ENCODE results near the gene TSPAN3. TPM values are rescaled to one million over a fixed set of nuclear protein-coding genes. Genes with fewer than 3 reads are reported as not detected.

TSPAN3 gene
- total RNA-seq, 3 donors from 2014 or later (not counting 1 experiment from before 2014, with no cell fraction given), result 18.7 to 37.4 (median 29.9) TPM

GRCh38 chr15:77020348-77021087, 50.4 kb downstream of the TSPAN3 start:
- DNase-seq, result no peak
- Mint-ChIP-seq H3K27me3 (ENCODE audit: low read depth in 2 of 2) (no peaks in the 10 kb centered on the region), H3K4me3 (peak overlapping the region; percentile 36), H3K27ac (peak overlapping the region; percentile 96 to 99), H3K4me1 (peaks cover 73 to 90% of the 10 kb centered on the region in 2 donors), H3K9me3 (no peaks in the 10 kb centered on the region), H3K36me3 (no peaks in the 10 kb centered on the region)
- WGBS (ENCODE audit: insufficient coverage), result 55% methylated on average over 5 of the region's 6 CpGs
- Histone ChIP-seq H3K4me1 (ENCODE audit: control insufficient read depth, insufficient read depth, low read length) (peaks cover 98% of the 10 kb centered on the region), H3K36me3 (ENCODE audit: control insufficient read depth, insufficient read depth, low read length) (peaks cover 58% of the 10 kb centered on the region), H3K27ac (ENCODE audit: low read length) (peak overlapping the region; percentile 83), H3K27me3 (ENCODE audit: control insufficient read depth, insufficient read depth, low read length) (no peaks in the 10 kb centered on the region), H3K4me3 (ENCODE audit: low read length) (no peak overlapping the region), H3K9me3 (ENCODE audit: control insufficient read depth, insufficient read depth, low read length) (no peaks in the 10 kb centered on the region)
- no peak for ATAC-seq
- no peak for TF ChIP-seq CTCF (IDR thresholded peaks at IDR 0.05)
- intact Hi-C loops (cut with micrococcal nuclease), result loop anchor here (5.0 kb wide), 4 partner anchors 33 to 522 kb away; no protein-coding TSS in a partner anchor

- no peaks in the 10 kb centered on the region for H3K9me3 Mint-ChIP-seq
- no peak for ATAC-seq
- no peaks in the 10 kb centered on the region for H3K27me3 ChIP-seq (ENCODE audit: control insufficient read depth, insufficient read depth, low read length)
- peaks cover 50% of the 10 kb centered on the region for H3K36me3 ChIP-seq (ENCODE audit: control insufficient read depth, insufficient read depth, low read length)
- peaks cover 100% of the 10 kb centered on the region for H3K4me1 ChIP-seq (ENCODE audit: control insufficient read depth, insufficient read depth, low read length)
- H3K27ac Mint-ChIP-seq, result peak overlapping the region; percentile 96 to 99
- H3K36me3 Mint-ChIP-seq, result no peaks in the 10 kb centered on the region
- peak in 1 of 2 donors; percentile 51 for DNase-seq
- intact Hi-C loops (cut with micrococcal nuclease), result loop anchor here (5.0 kb wide), 4 partner anchors 32 to 523 kb away; no protein-coding TSS in a partner anchor
- peaks cover 81 to 94% of the 10 kb centered on the region in 2 donors for H3K4me1 Mint-ChIP-seq
- WGBS (ENCODE audit: insufficient coverage), result 72% methylated on average over 12 of the region's 12 CpGs
- H3K9me3 ChIP-seq (ENCODE audit: control insufficient read depth, insufficient read depth, low read length), result no peaks in the 10 kb centered on the region
- H3K27me3 Mint-ChIP-seq (ENCODE audit: low read depth in 2 of 2), result no peaks in the 10 kb centered on the region
- H3K4me3 Mint-ChIP-seq, result no peak overlapping the region
- TF ChIP-seq CTCF (IDR thresholded peaks at IDR 0.05), result no peak
- H3K27ac ChIP-seq (ENCODE audit: low read length), result peak overlapping the region; percentile 83
- H3K4me3 ChIP-seq (ENCODE audit: low read length), result no peak overlapping the region
Measured at GRCh38 chr15:77019521-77020331, 51.2 kb downstream of the TSPAN3 start.

GRCh38 chr15:77018796-77019505, 52.0 kb downstream of the TSPAN3 start:
- Histone ChIP-seq H3K9me3 (ENCODE audit: control insufficient read depth, insufficient read depth, low read length) (no peaks in the 10 kb centered on the region), H3K4me3 (ENCODE audit: low read length) (no peak overlapping the region), H3K36me3 (ENCODE audit: control insufficient read depth, insufficient read depth, low read length) (peaks cover 47% of the 10 kb centered on the region), H3K27ac (ENCODE audit: low read length) (peak overlapping the region; percentile 56), H3K4me1 (ENCODE audit: control insufficient read depth, insufficient read depth, low read length) (peaks cover 100% of the 10 kb centered on the region), H3K27me3 (ENCODE audit: control insufficient read depth, insufficient read depth, low read length) (no peaks in the 10 kb centered on the region)
- TF ChIP-seq CTCF (IDR thresholded peaks at IDR 0.05), result no peak
- DNase-seq (no peak), ATAC-seq (no peak)
- 76% methylated on average over 11 of the region's 11 CpGs for WGBS (ENCODE audit: insufficient coverage)
- Mint-ChIP-seq H3K27me3 (ENCODE audit: low read depth in 2 of 2) (no peaks in the 10 kb centered on the region), H3K4me3 (peak overlapping the region; percentile 9), H3K27ac (peak overlapping the region; percentile 96 to 99), H3K4me1 (peaks cover 83 to 98% of the 10 kb centered on the region in 2 donors), H3K36me3 (no peaks in the 10 kb centered on the region), H3K9me3 (no peaks in the 10 kb centered on the region)
- intact Hi-C loops (cut with micrococcal nuclease), result no loop called here

Measured in natural killer cell (primary cell).